NCI-H2171 treated with DMSO at 0.1 percent for 48 hours (cell line): ENCODE data around the gene TMED1.

Source experiments
- DNase-seq: peaks from one replicate; lab custom pipeline; 2025; lab: John Stamatoyannopoulos, UW

Gene TMED1

GRCh38 chr19:10811391-10812111 is 24.5 kb downstream of the TMED1 start:
- DNase-seq, result no peak

- DNase-seq, result no peak
Observed at GRCh38 chr19:10809651-10810285, 26.2 kb downstream of the TMED1 start.

DNA sequence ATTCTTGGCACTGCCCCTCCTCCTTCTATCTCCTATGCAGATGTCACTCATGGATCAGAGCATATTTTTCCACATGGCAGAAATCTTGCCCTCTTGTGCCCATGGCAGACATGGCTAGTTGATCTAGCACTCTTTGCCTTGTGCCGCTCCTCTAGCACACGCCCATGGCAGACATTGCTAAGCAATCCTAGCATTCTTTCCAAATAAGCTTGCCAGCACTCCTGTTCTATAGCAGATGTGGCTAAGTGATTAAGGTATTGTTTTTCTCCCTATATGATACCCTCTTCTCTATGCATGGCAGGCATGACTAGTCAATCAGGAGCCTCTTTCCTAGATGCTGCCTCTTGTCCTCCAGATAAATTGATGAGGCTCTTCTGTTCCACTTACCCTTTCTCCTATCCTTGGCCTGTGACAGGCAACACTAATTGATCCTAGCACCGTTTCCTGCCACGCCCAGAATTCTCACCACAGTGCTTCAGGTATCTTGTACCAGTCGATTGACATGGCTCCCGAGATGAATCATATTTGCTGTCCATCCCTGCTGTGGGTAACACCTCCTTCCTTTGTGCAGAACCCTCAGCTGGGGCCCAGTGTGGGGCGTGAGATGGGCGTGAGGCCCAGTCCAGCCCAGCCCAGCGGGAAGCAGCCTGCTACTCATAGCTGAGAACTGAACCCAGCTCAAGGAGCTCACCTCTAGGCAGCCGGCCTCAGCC is 26.9 kb downstream of the TMED1 start:
- peak; percentile 11 for DNase-seq

GRCh38 chr19:10805758-10806247 is 30.2 kb downstream of the TMED1 start:
- DNase-seq, result no peak

GRCh38 chr19:10805065-10805757 is 30.8 kb downstream of the TMED1 start:
- DNase-seq, result no peak

- no peak for DNase-seq
Observed at GRCh38 chr19:10803252-10803651, 32.8 kb downstream of the TMED1 start.

DNA sequence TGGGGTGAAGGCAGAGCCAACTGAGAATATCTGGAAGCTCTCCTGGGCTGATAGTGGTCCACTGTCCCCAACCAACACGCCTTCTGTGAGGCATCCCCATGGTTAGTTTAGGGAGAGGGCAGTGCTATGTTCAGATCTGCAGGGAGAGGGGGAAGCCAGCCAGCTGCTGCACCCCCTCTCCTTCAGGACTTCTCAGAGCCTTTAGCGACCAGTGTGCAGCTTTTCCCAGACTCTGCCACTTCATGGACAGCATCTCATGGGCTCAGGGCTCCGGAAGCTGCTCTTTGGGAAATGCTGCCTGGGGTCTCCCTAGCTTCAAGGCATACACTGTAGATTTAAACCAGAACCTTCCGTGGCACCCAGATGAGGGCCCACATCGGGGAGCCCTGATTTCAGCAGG is 33.5 kb downstream of the TMED1 start:
- DNase-seq, result no peak

DNA sequence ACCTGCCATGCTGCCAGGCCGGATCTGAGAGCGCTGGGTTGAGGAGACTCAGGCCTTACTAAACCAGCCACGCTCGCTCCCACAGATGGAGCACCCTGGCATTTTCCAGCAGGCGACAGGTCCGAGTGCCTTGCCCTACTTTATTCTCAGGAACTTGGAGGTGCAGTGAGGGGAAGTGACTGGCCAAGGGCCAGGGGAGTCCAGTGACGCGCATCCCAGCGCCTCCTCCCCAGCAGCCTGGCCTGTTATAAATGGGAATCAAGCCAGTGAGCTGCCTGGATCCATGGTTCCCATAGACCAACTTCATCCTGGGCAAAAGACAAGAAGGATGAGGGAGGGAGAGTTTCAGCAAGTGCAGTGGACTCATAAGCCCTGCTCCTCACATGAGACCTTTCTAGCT is 35.5 kb downstream of the TMED1 start:
- no peak for DNase-seq

GRCh38 chr19:10797541-10798256 is 38.3 kb downstream of the TMED1 start:
- no peak for DNase-seq

DNA sequence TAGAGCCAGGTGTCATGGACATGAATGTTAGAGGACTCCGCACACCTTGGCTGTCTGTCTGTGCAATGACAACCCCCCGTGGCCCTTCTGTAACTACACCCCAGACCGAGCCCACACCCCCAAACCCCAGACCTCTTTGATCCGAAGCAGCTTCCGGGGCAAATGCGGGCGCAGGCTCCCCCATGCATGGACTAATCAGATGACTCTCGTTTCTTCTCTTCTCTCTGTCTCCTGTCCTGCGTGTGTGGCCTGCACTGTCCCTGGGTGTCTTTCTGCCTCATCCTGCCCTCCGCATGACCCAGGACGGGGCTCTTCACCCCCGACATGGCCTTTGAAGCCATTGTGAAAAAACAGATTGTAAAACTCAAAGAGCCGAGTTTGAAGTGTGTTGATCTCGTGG is 38.9 kb downstream of the TMED1 start:
- no peak for DNase-seq

DNA sequence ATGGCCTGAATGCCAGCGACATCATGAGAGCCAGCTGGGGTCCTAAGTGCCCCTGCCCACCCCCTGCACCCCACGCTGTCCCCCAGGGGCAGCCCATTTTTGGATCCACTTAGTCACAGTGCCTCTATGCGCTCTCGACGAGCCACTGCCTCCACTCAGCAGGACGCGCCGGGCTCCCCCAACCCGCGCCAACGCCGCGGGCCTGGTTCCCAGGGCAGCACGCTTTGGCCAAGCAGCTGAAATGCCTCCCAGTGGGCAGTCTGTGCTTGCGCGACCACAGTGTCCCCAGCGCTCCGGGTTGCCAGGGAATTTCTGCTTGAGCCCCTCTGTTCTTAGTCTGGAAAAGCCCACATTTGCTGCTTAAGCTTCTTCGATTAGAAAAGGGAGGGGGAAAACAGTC is 39.4 kb downstream of the TMED1 start:
- DNase-seq, result no peak

DNA sequence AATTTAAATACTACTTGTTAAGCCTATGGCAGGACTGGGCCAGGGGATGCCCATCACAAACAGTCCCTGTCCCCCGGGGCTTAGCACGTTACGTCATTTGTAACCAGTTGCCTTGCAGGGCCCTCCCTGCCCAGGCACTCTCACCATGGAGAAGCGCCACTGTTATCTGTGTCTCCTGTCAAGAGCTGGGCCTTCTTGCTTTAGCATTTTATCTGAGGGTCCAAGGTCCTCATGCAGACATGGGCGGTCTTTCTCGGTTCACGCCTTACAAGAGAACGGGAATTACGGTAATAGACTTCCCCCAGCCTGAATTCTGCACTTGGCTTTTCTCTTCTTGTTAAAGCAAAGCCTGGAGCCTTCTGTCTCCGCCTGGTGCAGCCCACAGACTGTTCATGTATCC is 46.1 kb downstream of the TMED1 start:
- no peak for DNase-seq

- DNase-seq, result no peak
Observed at GRCh38 chr19:10788146-10788545, 47.9 kb downstream of the TMED1 start.

DNA sequence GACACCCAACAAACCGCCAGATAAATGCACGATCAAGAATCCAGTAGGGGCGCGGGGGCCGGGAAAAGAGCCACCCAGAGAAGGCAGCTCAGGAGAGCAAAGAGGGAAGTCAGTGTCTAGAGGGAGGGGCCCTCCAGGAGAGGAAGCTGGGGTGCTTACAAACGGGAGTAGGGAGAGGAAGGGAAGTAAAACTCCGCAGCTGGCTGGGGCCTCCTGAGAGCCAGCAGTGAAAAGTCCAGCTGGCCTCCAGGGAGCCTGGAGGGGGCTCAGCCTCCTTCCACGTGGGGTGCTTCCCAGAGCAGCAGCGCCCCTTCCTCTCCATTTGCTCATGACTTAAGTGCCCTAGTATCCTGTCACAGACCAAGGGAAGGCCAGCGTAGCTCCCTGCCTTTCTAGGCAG is 51.8 kb downstream of the TMED1 start:
- no peak for DNase-seq

DNA sequence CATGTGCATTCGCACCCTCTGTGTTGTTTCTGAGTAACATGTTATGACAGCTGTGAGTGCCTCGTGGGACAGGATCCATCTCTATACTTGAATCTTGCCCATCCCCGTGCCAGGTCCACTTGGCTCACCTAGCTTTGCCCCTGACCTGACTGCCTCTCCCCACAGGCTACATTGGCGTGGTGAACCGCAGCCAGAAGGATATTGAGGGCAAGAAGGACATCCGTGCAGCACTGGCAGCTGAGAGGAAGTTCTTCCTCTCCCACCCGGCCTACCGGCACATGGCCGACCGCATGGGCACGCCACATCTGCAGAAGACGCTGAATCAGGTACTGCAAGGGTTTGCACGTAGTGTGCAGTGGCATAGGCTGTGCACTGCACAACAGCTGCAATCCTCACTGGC is 53.2 kb downstream of the TMED1 start:
- DNase-seq, result no peak
